AG08396 (cell line): Measurements from ENCODE around the gene SLC22A15.
"Not testable (repeated sequence)": the region's sequence is repeated elsewhere in the genome, so short reads cannot be mapped to it uniquely, and the experiment has no call there.

Experiments used
- DNase-seq: peaks from one replicate; pipeline ENCODE4 v3.0.0; 2012; ENCODE audit warnings: low spot score, mixed read lengths

Gene SLC22A15

DNA sequence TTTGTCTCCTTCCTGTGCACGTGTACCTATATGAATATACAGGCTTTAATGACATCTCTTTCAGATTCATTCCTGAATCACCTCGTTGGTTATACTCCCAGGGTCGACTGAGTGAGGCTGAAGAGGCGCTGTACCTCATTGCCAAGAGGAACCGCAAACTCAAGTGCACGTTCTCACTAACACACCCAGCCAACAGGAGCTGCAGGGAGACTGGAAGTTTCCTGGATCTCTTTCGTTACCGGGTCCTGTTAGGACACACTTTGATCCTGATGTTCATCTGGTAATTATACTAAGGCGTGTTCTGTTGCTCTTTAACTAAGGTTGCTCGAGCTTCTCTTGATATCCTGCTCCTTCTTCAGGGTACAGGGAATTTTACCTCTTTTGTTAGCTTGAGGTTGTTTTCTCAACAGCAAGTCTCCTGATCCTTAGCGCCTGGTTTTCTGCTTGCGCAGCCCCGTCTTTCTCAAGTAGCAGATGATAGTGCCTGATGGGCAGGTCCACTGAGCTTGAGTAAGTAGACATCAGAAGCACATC is 55.1 kb downstream of the SLC22A15 start:
- DNase-seq, result no peak

DNA sequence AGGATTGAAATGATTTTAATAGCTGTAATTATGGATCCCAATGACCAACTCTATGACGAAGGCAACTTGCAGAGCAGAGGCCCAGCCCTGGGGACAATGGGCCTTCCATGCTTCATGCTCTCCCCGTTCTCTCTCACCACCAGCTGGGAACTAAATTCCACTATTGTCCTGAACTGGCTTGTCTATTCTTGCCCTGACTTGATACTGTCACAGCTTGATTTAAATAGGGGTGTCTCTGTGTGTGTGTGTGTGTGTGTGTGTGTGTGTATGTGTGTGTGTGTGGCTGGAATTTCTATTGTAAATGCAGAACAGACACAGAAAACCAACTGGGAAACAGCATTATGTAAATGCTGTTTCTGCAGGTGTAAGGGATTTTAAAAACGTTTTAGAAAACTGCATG is 57.0 kb downstream of the SLC22A15 start:
- DNase-seq, result no peak

DNA sequence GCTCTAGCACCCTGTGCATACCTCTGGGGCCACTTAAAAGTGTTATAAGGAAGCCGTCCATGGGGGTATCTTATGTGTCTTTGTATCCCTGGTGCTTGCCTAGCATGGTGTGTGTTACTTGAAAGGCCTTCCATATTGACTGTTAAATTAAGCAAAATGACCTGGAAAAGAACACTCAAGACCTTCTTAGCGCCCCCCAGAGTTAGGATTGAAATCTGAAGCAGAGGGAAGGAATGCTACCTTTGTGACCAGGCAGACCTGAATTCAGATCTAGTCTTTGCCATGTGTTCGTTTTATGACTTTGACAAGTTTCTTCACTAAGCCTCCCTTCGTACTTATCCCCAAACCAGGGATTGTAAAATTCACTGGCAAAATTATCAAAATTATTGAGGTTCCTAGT is 59.9 kb downstream of the SLC22A15 start:
- no peak for DNase-seq

DNA sequence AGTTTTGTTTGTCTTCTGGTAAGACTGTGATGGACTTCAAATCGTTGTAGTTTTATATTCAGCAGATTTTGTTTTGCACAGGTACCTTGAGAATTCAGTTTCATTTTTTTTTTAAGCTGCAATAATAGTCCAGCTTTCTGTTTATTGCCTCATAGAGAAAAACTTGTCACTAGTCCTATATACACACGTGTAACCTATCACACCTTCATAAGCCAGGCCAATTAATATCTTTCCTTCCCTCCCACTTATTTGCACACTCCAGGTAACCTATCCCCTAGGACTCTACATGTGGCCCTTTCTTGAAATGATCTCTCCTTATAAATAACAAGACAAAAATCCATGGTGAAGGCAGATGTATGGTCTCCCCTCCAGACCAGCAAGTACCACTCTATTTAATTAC is 62.4 kb downstream of the SLC22A15 start:
- no peak for DNase-seq

DNA sequence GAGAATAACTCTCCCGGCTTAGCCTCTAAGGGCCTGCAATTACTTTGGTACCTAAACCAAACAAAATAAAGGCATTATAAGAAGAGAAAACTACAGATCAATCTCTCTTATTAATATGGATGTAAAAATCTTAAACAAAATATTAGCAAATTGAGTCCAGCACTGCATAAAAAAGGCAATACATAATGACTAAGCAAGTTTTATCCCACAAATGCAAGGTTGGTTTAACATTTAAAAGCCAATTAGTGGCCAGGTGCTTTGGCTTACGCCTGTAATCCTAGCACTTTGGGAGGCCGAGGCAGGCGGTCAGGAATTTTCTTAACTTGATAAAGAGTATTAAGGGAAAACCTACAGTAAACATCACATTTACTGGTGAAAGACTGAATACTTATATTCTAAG is 67.8 kb downstream of the SLC22A15 start:
- DNase-seq, result no peak

DNA sequence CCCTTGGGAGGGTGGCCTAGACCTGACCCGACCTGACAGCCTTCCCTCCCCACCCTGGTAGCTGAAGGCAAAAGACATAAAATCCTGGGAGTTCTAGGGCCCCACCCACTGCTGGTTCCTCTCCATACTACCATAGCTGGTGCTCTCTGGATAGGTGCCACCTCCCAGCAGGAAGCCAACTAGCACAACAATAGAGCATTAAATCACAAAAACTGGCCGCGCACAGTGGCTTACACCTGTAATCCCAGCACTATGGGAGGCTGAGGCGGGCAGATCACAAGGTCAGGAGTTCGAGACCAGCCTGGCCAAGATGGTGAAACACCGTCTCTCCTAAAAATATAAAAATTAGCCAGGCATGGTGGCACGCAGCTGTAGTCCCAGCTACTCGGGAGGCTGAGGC is 70.6 kb downstream of the SLC22A15 start:
- not testable (repeated sequence) for DNase-seq

DNA sequence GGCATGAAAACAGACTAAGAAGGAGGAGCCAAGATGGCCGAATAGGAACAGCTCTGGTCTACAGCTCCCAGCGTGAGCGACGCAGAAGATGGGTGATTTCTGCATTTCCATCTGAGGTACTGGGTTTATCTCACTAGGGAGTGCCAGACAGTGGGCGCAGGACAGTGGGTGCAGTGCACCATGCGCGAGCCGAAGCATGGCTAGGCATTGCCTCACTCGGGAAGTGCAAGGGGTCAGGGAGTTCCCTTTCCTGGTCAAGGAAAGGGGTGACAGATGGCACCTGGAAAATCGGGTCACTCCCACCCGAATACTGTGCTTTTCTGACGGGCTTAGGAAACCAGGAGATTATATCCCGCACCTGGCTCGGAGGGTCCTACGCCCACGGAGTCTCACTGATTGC is 75.6 kb downstream of the SLC22A15 start:
- DNase-seq, result not testable (repeated sequence)

DNA sequence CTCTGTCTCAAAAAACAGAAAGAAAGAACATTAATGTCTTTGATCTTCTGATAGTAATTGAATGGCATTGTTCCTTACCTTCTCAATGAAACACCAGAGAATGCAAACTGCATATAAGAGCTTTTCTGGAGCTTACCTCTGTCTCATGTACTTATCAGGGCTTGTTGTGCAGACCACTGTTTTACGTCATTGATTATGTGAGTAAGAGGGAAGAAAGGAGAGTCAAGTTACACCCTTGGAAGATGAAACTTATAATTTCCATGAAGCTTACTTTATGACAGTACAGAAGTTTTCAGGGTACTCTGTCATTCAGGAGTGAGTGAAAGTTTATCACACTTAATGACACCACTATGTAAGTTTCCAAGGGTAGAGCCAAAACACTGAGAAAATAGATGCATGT is 85.9 kb downstream of the SLC22A15 start:
- DNase-seq, result no peak

DNA sequence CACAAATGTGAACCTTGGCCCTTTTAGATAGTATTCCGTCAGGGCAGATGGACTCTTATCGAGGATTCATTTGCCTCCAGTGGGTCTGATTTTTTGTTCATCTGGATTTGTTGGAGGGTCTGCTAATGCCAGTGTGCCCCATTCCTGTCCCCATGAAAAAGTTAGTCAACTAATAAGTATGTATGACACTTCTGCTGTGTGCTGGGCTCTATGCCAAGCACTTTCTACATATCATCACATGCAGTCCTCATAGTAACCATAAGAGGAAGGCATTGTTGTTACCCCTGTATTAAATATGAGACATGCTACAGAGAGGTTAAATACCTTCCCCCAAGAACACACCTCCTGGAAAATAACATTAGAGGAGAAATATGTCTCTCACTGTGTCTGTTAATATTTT is 88.3 kb downstream of the SLC22A15 start:
- DNase-seq, result no peak

DNA sequence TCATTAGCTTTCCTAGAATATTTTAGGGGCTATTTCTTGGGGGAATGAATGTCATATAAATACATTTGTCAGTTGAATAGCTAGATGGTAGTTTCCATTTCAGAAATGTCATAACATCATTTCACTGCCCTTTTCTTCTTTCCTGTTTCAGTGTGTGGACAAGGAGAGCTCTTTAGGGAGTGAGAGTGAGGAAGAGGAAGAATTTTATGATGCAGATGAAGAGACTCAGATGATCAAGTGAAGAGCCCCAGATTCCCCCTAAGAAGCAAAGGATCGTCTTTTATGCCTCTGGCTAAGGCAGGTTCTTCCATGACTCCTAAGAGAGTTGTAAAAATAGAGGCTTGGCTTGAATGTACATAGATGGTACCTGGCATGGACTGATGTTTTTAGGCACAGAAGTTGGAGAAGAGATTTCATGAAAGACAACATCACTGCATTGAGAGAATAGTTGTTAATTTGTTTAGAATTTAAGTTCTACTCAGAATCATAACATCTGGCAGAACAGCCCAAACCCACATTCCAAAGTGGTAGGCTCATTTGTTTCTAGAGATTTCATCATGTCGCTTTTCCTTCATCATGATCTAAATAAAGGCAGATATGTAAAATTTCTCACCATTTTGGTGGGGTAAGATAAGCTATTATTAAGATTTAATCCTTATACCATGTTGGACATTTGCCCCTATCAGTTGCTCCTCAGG is 90.7 kb downstream of the SLC22A15 start:
- peak; percentile 35 for DNase-seq

DNA sequence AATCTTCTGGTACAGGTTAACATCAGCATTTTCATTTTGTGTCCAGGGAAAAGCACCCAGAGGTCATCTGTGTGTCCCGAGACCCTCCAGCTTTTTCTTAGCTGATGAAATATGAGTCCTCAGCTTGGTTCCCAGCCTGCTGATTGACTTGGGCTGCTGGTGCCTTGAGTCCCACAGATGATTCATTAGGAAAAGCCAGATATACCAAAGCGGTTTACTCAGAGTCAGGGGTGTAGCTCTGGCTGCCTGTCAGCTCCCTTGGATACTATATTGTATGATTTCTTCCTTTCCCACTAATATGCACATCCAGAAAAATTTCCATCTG is 91.2 kb downstream of the SLC22A15 start:
- peak; percentile 62 for DNase-seq

DNA sequence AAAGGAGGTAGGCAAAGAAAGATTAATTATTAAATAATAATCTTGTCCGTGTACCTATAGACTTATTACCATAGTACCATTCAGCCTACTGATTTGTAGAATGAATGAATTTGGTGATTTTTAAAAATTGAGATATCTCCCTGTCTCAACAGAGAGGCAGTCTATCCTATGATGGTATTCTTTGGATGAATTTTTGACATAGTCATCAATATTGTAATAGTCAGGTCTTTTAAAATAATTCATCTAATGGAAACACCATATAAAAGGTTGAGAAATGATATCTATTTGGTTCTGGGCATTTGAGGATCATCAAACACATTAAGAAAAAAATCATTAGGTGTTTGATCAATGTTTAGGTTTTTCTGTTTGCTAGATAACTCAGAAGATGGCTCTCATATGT is 99.3 kb downstream of the SLC22A15 start:
- DNase-seq, result no peak

DNA sequence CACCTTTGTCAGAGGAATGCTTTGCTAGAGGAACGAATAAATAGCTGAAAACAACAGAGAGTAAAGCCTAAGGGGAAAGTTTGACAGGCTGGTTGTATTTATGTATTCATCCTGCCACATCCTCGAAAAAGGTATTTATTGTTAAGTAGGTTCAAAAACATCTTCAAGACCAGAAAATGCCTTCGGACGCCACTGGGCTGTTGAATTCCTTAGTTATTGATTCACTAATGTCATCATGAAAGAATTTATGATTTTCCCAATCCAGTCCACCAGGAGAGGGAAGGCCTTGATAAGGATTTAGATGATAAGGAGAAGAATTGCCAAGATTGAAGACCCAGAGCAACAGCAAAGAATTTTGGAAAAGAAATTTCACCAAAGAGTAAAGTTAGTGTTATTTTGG is 99.7 kb downstream of the SLC22A15 start:
- DNase-seq, result no peak

DNA sequence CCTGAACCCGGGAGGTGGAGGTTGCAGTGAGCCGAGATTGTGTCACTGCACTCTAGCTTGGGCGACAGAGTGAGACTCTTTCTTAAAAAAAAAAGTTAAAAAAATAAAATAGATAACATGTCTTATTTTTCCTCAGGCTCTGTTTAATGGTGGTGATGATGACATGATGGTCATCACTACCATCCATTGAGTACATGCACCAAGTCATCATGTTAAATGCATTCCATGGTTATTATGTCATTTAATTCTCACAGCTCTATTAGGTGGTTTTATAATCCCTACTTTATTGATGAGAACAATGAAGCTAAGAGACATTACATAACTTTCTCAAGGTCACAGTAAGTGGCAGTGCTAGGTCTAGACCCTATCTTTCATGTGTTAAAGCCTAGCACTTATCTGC is 100.5 kb downstream of the SLC22A15 start:
- no peak for DNase-seq

DNA sequence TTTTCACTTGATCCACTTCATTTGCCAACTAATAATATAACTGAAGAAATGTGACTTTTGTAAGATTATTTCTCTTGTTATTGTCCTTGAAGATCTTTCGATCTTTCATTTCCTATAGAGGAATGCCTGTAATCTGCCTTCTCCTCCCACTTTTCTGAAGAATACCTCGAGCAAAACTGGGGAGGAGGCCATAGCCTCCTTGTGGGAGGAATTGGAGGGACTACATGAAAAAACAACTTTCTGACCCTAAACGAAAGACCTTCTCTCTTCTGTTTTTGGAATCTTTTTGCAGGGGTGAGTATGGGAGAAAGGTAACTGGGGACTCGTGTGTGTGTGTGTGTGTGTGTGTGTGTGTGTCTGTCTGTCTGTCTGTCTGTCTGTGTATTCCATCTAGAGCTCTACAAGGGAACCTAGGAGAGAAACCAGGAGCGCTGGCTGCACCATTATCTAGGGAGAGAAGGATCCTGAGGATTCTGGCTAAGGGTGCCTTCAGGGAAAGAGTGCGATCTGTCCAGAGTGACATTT is 102.4 kb downstream of the SLC22A15 start:
- no peak for DNase-seq

DNA sequence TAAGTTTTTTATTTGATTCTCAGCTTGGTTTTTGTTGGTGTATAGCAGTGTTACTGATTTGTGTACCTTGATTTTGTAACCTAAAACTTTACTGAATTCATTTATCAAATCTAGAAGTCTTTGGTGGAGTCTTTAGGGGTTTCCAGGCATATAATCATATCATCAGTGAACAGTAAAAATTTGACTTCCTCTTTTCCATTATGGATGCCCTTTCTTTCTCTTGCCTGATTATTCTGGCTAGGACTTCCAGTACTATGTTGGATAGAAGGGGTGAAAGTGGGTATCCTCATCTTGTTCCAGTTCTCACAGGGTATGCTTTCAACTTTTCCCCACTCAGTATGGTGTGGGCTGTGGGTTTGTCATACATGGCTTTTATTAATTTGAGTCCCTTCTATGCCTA is 111.3 kb downstream of the SLC22A15 start:
- no peak for DNase-seq

DNA sequence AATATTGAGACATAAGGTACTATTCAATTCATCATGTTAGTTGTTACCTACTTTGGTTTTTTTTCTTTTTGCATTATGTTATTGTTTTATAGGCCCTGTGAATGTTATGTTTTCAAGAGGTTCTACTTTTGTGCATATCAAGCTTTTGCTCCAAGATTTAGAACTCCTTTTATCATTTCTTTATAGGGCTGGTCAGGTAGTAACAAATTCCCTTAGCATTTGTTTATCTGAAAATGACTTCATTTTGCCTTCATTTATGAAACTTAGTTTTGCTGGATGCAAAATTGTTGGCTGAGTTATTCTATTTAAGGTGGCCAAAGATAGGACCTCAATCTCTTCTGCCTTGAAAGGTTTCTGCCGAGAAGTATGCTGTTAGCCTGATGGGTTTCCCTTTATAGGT is 113.6 kb downstream of the SLC22A15 start:
- no peak for DNase-seq

DNA sequence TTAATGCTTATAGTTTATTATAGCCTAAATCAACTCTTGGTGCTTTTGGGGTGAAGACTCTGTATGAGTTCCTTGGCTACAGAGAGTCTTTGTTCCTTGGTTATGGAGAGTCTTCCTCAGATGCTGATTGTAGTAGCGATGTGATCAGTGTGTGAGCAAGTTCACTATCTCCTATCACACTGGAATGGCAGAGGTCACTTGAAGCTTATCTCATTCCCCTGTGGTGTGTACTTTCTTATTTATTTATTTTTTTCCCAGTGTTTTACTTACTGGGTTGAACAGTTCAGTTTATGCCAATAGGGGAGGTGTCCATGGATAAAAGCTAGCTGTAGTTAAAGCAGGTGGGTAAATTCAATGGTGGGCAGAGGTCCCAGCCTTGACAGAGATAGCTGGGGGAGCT is 114.8 kb downstream of the SLC22A15 start:
- no peak for DNase-seq

DNA sequence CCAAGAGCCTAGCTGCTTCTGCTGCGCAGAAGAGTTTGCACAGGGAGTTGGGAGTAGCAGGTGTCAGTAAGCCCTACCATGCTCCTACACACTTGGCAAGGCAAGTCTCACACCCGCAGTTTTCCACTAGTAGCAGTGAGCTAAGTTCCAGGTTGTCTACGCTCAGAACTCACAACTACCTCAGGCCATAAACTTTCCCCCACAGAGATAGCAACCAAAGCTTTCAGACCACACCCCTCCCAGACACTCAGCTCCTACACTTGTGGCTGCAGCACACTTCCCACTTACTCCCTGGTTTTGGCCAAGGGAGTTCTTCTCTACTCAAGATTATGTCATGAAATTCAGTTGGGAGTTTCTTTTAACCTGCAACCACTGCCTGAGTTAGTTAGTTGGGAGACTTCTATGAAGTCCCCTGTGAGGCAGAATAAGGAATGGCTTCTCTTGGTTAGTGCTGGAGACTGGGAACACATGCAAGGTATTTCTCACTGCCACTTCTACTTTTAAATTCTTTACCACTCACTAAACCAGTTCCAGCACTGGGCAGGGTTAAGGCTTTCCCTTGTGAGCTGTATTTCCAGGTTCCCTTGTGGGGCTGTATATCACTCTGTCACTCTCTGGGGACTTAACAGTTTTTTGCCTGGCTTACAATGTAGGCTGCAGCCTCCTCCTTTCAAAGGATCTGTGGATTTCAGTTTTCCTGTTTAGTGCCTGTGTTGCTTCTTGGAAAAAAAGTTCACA is 116.6 kb downstream of the SLC22A15 start:
- no peak for DNase-seq

DNA sequence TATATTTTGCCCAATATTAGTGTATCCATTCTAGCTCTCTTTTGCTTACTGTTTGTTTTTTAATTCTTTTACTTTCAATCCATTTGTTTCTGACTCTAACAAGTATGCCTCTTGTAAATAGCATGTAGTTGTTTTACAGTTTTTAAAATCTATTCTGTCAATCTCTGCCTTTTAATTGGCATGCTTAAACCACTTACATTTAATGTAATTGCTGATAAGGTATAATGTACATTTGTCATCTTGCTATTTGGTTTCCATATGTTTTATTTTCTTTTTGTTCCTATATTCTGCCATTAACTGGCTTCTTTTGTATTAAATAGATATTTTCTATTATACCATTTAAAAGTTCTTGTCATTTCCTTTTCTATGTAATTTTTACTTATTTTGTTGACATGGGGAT is 118.7 kb downstream of the SLC22A15 start:
- DNase-seq, result no peak

DNA sequence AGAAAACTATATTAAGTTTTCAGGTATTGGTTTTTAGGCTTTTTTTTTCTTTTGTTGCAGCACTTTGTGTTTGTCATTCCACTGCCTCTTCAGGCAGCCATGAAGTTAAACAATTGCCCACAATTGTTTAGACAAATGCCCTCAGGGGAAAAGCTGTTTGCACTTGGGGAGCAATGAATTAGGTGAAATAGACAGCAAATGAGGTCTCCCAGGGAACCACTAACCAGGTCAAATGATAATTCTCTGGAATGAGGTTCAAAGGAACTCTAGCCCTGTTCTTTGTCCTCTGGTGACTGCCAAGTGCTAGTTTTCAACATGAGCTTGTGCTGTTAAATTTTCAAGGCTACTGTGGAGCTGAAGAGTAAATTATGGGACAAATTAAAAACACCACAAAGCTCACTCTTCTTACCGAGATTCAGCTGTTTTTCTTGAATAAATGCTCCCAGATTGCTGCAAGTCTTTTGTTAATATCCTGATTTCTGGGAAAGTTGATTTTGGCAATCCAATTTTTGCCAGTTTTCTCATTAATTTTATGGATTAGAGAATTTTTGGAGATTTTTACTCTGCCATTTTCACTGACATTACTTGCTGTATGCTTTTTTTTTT is 119.8 kb downstream of the SLC22A15 start:
- no peak for DNase-seq

DNA sequence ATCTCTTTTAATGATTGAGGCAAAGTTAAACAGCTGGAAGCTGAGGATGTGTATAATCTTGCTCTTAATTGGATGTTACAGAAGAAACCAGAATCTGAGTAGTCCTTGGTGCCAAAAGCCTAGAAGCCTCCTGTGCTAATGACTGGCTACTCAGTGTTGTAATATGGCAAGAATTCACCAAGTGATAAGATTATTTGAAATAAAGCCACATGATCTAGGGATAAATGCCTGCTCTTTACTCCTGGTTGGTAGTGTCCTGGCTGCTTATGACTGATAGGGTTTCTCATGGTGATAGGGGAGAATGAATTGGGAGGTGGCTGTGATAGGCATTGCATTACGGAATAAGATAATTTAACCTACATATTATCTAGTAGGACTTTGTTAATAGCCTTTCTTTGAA is 121.3 kb downstream of the SLC22A15 start:
- DNase-seq, result no peak

DNA sequence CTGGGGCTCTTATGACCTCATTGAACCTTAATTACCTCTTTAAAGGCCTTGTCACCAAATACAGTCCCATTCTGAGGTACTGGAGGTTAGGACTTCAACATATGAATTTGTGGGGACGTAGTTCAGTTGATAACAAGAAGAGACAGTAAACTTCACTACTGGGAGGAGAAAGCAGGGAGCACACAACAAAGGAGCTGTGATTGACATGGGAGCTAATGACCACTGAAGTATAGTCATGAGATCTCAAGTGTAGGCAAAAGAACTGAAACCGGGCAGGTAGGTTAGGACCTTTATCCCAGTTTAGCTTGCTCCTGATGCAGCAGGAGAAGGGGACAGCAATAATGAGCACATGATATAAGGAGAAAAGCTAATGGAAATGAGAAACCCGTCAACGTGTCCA is 123.1 kb downstream of the SLC22A15 start:
- DNase-seq, result no peak
